Adrenal gland (tissue), 19 donors: ENCODE results near the gene SCARB1. TPM values are rescaled to one million over a fixed set of nuclear protein-coding genes. Genes with fewer than 3 reads are reported as not detected.
"Not testable (repeated sequence)": the region's sequence is repeated elsewhere in the genome, so short reads cannot be mapped to it uniquely, and the experiment has no call there.

Source experiments
- DNase-seq, 7 donors: peaks; one replicate each; pipeline ENCODE4 v3.0.0-alpha.2; 2019 to 2020
- H3K27ac ChIP-seq, 5 donors: fragments of 200-600 bp; sonication (generic) in 4 of 5; 1 replicate in 3 of 5; 2 replicates in 2 of 5; pipeline versions ENCODE4 v1.5.1 to v1.8.0; 2016 to 2020; ENCODE audit warnings: mild to moderate bottlenecking in 1 of 5
- H3K27me3 ChIP-seq: fragments of 200-600 bp; 2 replicates; pipeline ENCODE4 v1.8.0; 2021
- H3K36me3 ChIP-seq, 2 donors: fragments of 200-600 bp; replicated peaks in 1 of 2; 1 replicate in 1 of 2; 2 replicates in 1 of 2; pipeline versions ENCODE4 v1.5.1 to v1.8.0; 2018 to 2022
- H3K4me1 ChIP-seq, 2 donors: fragments of 200-600 bp; replicated peaks in 1 of 2; 1 replicate in 1 of 2; 2 replicates in 1 of 2; pipeline versions ENCODE4 v1.5.1 to v1.8.0; 2018 to 2021
- H3K4me3 ChIP-seq, 4 donors: fragments of 200-600 bp; sonication (generic) in 3 of 4; one replicate each; pipeline ENCODE4 v1.5.1; 2016 to 2018
- H3K9me3 ChIP-seq, 3 donors: fragments of 200-600 bp; sonication (generic) in 1 of 3; replicated peaks in 1 of 3; 1 replicate in 2 of 3; 2 replicates in 1 of 3; pipeline versions ENCODE4 v1.5.1 to v1.8.0; 2016 to 2021
- POLR2A ChIP-seq, 2 donors: fragments of 450-650 bp; IDR thresholded peaks; one replicate each; pipeline ENCODE4 v1.6.1; 2017; ENCODE audit warnings: antibody characterized with exemption in 2 of 2, mild to moderate bottlenecking in 2 of 2, moderate library complexity in 1 of 2
- WGBS, 4 donors: extraction: QIAGEN DNeasy Blood & Tissue Kit in 2 of 4; methylation state at CpG; one replicate each; pipeline versions ENCODE4 v1.1.5 to v1.1.7; 2013 to 2017; 5-methylcytosine and 5-hydroxymethylcytosine counted together
- intact Hi-C, 2 donors: fragments of 100-400 bp; cut with DNase I; formaldehyde crosslinking; loops; one replicate each; pipeline versions ENCODE4 v1.14.1 to v1.15.0; 2022 to 2023
- long read RNA-seq, 10 donors: library from polyadenylated mRNA in 3 of 10; unstranded in 2 of 10; stranded (forward) in 1 of 10; transcript quantifications; one replicate each; pipeline ENCODE4 v2.0.0 and lab custom pipeline, GENCODE V29; 2021 to 2026
- polyA plus RNA-seq, 3 donors: library from polyadenylated mRNA; stranded (reverse); fragments of 200-250 nt in 2 of 3; fragments of 350-450 nt in 1 of 3; fragmentation: Illumina TruSeq in 1 of 3; extraction: RNeasy Lipid Tissue Mini Kit (QIAGEN cat#74804) in 1 of 3; gene quantifications; one replicate each; pipeline ENCODE4 v1.2.3, GENCODE V29; 2013 to 2014
- total RNA-seq, 9 donors: library from RNA; depleted of rRNA in 4 of 9; stranded (reverse); fragments of >200 nt in 4 of 9; fragments of 120-200 nt in 1 of 9; fragmentation: NEBNext Ultra II Directional in 1 of 9; extraction: Animal tissue kit (Norgen Biotek cat#: 25700) in 1 of 9; gene quantifications; one replicate each; pipeline versions ENCODE4 v1.1.0 to v1.2.4, GENCODE V29; 2013 to 2023
- TF ChIP-seq, protein P1 (sequence below), 6 experiments: fragments of 450-650 bp in 4 of 6; fragments of 200-600 bp in 2 of 6; sonication (generic) in 1 of 6; IDR thresholded peaks; 1 replicate in 5 of 6; 2 replicates in 1 of 6; pipeline versions ENCODE4 v1.5.1 to v1.8.0; 2016 to 2021; ENCODE audit warnings: antibody characterized with exemption in 6 of 6, mild to moderate bottlenecking in 2 of 6, moderate library complexity in 1 of 6
- donor health status: healthy with polysubstance abuse.
- donor health status: Bipolar disorder and iron deficiency.
- donor health status: DM: yes; HTN: yes; CAD: no.
- donor health status: DM: no; HTN: no; CAD: no.
- donor health status: DM: no; HTN: no; CAD: no.
- donor health status: DM: yes; HTN: yes; CAD: no.

The SCARB1 gene, protein sequence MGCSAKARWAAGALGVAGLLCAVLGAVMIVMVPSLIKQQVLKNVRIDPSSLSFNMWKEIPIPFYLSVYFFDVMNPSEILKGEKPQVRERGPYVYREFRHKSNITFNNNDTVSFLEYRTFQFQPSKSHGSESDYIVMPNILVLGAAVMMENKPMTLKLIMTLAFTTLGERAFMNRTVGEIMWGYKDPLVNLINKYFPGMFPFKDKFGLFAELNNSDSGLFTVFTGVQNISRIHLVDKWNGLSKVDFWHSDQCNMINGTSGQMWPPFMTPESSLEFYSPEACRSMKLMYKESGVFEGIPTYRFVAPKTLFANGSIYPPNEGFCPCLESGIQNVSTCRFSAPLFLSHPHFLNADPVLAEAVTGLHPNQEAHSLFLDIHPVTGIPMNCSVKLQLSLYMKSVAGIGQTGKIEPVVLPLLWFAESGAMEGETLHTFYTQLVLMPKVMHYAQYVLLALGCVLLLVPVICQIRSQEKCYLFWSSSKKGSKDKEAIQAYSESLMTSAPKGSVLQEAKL
- total RNA-seq (1,000 to 10,000 TPM in 6 of 9 donors, 100 to 1,000 TPM in 3; 646 to 8,580 (median 1,238) TPM), polyA plus RNA-seq (1,000 to 10,000 TPM in 2 of 3 donors, 100 to 1,000 TPM in 1; 213 to 5,784 (median 1,664) TPM)
- long read RNA-seq, donor 1, full-length matches to known transcripts, result 899 of 2,208 reads
- long read RNA-seq, donor 1, partial matches to known transcripts, result 1,195 of 2,208 reads
- long read RNA-seq, donor 1, other reads (novel, unspliced or antisense), result 114 of 2,208 reads
- long read RNA-seq, donor 2, full-length matches to known transcripts, result 601 of 1,503 reads
- long read RNA-seq, donor 2, partial matches to known transcripts, result 833 of 1,503 reads
- long read RNA-seq, donor 2, other reads (novel, unspliced or antisense), result 69 of 1,503 reads
- long read RNA-seq, donor 3, transcript SCARB1-201 (13 exons, 2,611 nt), result major isoform, 401 of 1,539 reads
- long read RNA-seq, donor 3, transcript SCARB1-209 (2 exons, 851 nt), result minor isoform, 59 of 1,539 reads
- long read RNA-seq, donor 3, transcript SCARB1-210 (3 exons, 581 nt), result minor isoform, 22 of 1,539 reads
- long read RNA-seq, donor 3, transcript SCARB1-202 (12 exons, 3,329 nt), result minor isoform, 63 of 1,539 reads
- long read RNA-seq, donor 3, partial matches to known transcripts, result 946 of 1,539 reads
- long read RNA-seq, donor 3, other reads (novel, unspliced or antisense), result 32 of 1,539 reads
- long read RNA-seq, donor 4, transcript SCARB1-201 (13 exons, 2,611 nt), result major isoform, 347 of 517 reads
- long read RNA-seq, donor 4, transcript SCARB1-202 (12 exons, 3,329 nt), result minor isoform, 26 of 517 reads
- long read RNA-seq, donor 4, transcript SCARB1-211 (13 exons, 1,597 nt), result minor isoform, 6 of 517 reads
- long read RNA-seq, donor 4, partial matches to known transcripts, result 46 of 517 reads
- long read RNA-seq, donor 4, other reads (novel, unspliced or antisense), result 88 of 517 reads
- long read RNA-seq, donor 5, transcript SCARB1-202 (12 exons, 3,329 nt), result minor isoform, 103 of 1,693 reads
- long read RNA-seq, donor 5, transcript SCARB1-211 (13 exons, 1,597 nt), result minor isoform, 33 of 1,693 reads
- long read RNA-seq, donor 5, transcript SCARB1-209 (2 exons, 851 nt), result minor isoform, 6 of 1,693 reads
- long read RNA-seq, donor 5, transcript SCARB1-201 (13 exons, 2,611 nt), result major isoform, 1,114 of 1,693 reads
- long read RNA-seq, donor 5, partial matches to known transcripts, result 256 of 1,693 reads
- long read RNA-seq, donor 5, other reads (novel, unspliced or antisense), result 181 of 1,693 reads
- long read RNA-seq, donor 6, transcript SCARB1-202 (12 exons, 3,329 nt), result minor isoform, 26 of 191 reads
- long read RNA-seq, donor 6, transcript SCARB1-201 (13 exons, 2,611 nt), result major isoform, 113 of 191 reads
- long read RNA-seq, donor 6, partial matches to known transcripts, result 14 of 191 reads
- long read RNA-seq, donor 6, other reads (novel, unspliced or antisense), result 33 of 191 reads
- long read RNA-seq, donor 7, transcript SCARB1-202 (12 exons, 3,329 nt), result minor isoform, 42 of 1,058 reads
- long read RNA-seq, donor 7, transcript SCARB1-210 (3 exons, 581 nt), result minor isoform, 66 of 1,058 reads
- long read RNA-seq, donor 7, transcript SCARB1-209 (2 exons, 851 nt), result minor isoform, 35 of 1,058 reads
- long read RNA-seq, donor 7, transcript SCARB1-201 (13 exons, 2,611 nt), result major isoform, 278 of 1,058 reads
- long read RNA-seq, donor 7, partial matches to known transcripts, result 611 of 1,058 reads
- long read RNA-seq, donor 7, other reads (novel, unspliced or antisense), result 19 of 1,058 reads
- long read RNA-seq, donor 8, transcript SCARB1-210 (3 exons, 581 nt), result minor isoform, 80 of 2,152 reads
- long read RNA-seq, donor 8, transcript SCARB1-209 (2 exons, 851 nt), result minor isoform, 49 of 2,152 reads
- long read RNA-seq, donor 8, transcript SCARB1-202 (12 exons, 3,329 nt), result minor isoform, 116 of 2,152 reads
- long read RNA-seq, donor 8, transcript SCARB1-201 (13 exons, 2,611 nt), result major isoform, 832 of 2,152 reads
- long read RNA-seq, donor 8, partial matches to known transcripts, result 891 of 2,152 reads
- long read RNA-seq, donor 8, other reads (novel, unspliced or antisense), result 154 of 2,152 reads
- long read RNA-seq, donor 9, transcript SCARB1-209 (2 exons, 851 nt), result minor isoform, 37 of 1,213 reads
- long read RNA-seq, donor 9, transcript SCARB1-201 (13 exons, 2,611 nt), result major isoform, 248 of 1,213 reads
- long read RNA-seq, donor 9, transcript SCARB1-202 (12 exons, 3,329 nt), result minor isoform, 46 of 1,213 reads
- long read RNA-seq, donor 9, transcript SCARB1-210 (3 exons, 581 nt), result minor isoform, 22 of 1,213 reads
- long read RNA-seq, donor 9, partial matches to known transcripts, result 683 of 1,213 reads
- long read RNA-seq, donor 9, other reads (novel, unspliced or antisense), result 163 of 1,213 reads
- long read RNA-seq, donor 10, transcript SCARB1-211 (13 exons, 1,597 nt), result minor isoform, 12 of 1,482 reads
- long read RNA-seq, donor 10, transcript SCARB1-202 (12 exons, 3,329 nt), result minor isoform, 35 of 1,482 reads
- long read RNA-seq, donor 10, transcript SCARB1-209 (2 exons, 851 nt), result minor isoform, 22 of 1,482 reads
- long read RNA-seq, donor 10, transcript SCARB1-201 (13 exons, 2,611 nt), result major isoform, 347 of 1,482 reads
- long read RNA-seq, donor 10, partial matches to known transcripts, result 1,008 of 1,482 reads
- long read RNA-seq, donor 10, other reads (novel, unspliced or antisense), result 49 of 1,482 reads

DNA sequence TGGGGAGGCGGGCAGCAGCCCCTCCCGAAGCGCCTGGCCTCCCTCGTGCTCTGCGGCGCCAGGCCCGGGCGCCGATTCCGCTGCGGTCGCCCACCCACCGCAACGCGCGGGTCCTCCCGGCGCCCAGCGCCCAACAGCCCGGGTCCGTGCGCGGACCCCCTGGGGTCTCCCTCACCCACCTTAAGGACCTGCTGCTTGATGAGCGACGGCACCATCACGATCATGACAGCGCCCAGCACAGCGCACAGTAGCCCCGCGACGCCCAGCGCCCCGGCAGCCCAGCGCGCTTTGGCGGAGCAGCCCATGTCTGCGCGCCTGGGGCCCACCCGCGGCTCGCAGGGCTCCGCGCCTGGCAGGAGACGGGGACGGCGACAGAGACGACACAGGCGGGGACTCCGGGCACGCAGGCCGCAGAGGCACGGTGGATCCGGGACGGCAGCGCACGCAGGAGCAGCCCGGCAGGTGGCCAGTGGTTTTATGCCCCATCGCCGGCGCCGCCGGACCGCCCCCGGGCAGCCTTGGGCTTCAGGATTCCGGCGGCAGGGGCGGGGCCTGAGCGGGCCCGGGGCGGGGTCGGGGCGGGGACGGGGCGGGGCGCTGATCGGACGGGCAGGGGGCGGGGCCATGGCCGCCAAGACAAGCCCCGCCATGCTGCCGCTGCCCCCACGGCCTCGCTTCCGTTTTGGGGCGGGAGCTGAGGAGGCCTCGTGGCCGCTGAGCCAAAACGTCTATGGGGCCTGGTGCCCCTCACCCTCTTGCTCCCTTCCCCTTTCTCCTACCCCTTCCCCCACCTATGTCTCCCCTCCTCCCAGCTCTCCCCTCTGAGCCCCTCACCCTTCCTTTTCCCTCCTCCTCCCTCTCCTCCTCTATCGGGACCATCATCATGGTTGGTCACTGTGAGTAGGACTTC, at the start of gene SCARB1:
TSS of gene SCARB1 (minus strand) at position 449 of the 910 bp plus-strand sequence. CDS start at position 305, 144 bp downstream.
- peak within 1 kb of the TSS; percentile 66 to 97 (median 94) for H3K27ac ChIP-seq
- intact Hi-C loops, result no loop called here
- no peaks in the 10 kb centered on the region for H3K27me3 ChIP-seq
- no peaks in the 10 kb centered on the region for H3K9me3 ChIP-seq
- 0 to 1% (median 0%) methylated on average over 7 to 89 of the region's 89 CpGs for WGBS, 4 donors
- peak within 1 kb of the TSS; percentile 63 to 98 (median 78) for H3K4me3 ChIP-seq
- peaks cover 19 to 51% of the 10 kb centered on the region in 2 donors for H3K4me1 ChIP-seq
- peaks cover 0 to 5% of the 10 kb centered on the region in 2 donors for H3K36me3 ChIP-seq
- peak; percentile 89 to 95 for TF ChIP-seq POLR2A (IDR thresholded peaks at IDR 0.05)
- TF ChIP-seq, protein P1, sequence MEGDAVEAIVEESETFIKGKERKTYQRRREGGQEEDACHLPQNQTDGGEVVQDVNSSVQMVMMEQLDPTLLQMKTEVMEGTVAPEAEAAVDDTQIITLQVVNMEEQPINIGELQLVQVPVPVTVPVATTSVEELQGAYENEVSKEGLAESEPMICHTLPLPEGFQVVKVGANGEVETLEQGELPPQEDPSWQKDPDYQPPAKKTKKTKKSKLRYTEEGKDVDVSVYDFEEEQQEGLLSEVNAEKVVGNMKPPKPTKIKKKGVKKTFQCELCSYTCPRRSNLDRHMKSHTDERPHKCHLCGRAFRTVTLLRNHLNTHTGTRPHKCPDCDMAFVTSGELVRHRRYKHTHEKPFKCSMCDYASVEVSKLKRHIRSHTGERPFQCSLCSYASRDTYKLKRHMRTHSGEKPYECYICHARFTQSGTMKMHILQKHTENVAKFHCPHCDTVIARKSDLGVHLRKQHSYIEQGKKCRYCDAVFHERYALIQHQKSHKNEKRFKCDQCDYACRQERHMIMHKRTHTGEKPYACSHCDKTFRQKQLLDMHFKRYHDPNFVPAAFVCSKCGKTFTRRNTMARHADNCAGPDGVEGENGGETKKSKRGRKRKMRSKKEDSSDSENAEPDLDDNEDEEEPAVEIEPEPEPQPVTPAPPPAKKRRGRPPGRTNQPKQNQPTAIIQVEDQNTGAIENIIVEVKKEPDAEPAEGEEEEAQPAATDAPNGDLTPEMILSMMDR (IDR thresholded peaks at IDR 0.05), result peak in 1 of 6 experiments; percentile 22
- DNase-seq, result peak; percentile 90 to 95 (median 93)

- peak in 5 of 7 donors; percentile 35 to 72 (median 36) for DNase-seq
- WGBS, 4 donors, result 47 to 60% (median 55%) methylated on average over 14 to 17 of the region's 21 CpGs
- peaks cover 0 to 31% of the 10 kb centered on the region in 2 donors for H3K36me3 ChIP-seq
- H3K27me3 ChIP-seq, H3K9me3 ChIP-seq, intact Hi-C loops: not testable (repeated sequence)
- H3K4me3 ChIP-seq, result peak overlapping the region in 2 of 4 donors; percentile 83 to 96
- H3K4me1 ChIP-seq, result peaks cover 37 to 46% of the 10 kb centered on the region in 2 donors
- peak; percentile 20 to 21 for TF ChIP-seq POLR2A (IDR thresholded peaks at IDR 0.05)
- H3K27ac ChIP-seq, result peak overlapping the region in 3 of 5 donors; percentile 30 to 100 (median 100)
Observed at GRCh38 chr12:124912529-124913287, 49.0 kb upstream of the SCARB1 start.

DNA sequence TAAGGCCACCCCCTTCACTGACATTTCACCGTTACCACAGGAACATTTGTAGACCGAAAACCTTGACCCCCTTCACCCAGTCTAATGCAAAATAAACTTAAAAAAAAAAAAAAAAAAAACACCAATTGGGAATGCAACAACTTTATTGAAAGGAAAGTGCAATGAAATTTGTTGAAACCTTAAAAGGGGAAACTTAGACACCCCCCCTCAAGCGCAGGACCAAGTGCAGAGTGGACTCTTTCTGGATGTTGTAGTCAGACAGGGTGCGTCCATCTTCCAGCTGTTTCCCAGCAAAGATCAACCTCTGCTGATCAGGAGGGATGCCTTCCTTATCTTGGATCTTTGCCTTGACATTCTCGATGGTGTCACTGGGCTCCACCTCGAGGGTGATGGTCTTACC, 47.9 kb upstream of the SCARB1 start:
- 38 to 54% (median 50%) methylated on average over 6 of the region's 6 CpGs for WGBS, 4 donors
- peak in 2 of 7 donors; percentile 50 to 67 for DNase-seq
- H3K27ac ChIP-seq, result peak overlapping the region in 3 of 5 donors; percentile 31 to 69 (median 48)
- H3K27me3 ChIP-seq, H3K9me3 ChIP-seq, intact Hi-C loops: not testable (repeated sequence)
- peaks cover 0 to 31% of the 10 kb centered on the region in 2 donors for H3K36me3 ChIP-seq
- peaks cover 32 to 41% of the 10 kb centered on the region in 2 donors for H3K4me1 ChIP-seq
- H3K4me3 ChIP-seq, result peak overlapping the region in 1 of 4 donors; percentile 46
